Stimulated activated CD4-positive, alpha-beta T cell treated with anti-CD3 and anti-CD28 coated beads, Interleukin-12 subunit alpha, Interleukin-12 subunit beta, amount 100 ng/mL, for 48 hours (primary cell): ENCODE data around the gene COPZ1.
"Not testable (repeated sequence)": the region's sequence is repeated elsewhere in the genome, so short reads cannot be mapped to it uniquely, and the experiment has no call there.

Source experiments
- DNase-seq, 3 donors: peaks; one replicate each; pipeline ENCODE4 v3.0.0-alpha.2; 2020; ENCODE audit warnings: low read depth in 2 of 3, low spot score in 1 of 3

The COPZ1 gene

DNA sequence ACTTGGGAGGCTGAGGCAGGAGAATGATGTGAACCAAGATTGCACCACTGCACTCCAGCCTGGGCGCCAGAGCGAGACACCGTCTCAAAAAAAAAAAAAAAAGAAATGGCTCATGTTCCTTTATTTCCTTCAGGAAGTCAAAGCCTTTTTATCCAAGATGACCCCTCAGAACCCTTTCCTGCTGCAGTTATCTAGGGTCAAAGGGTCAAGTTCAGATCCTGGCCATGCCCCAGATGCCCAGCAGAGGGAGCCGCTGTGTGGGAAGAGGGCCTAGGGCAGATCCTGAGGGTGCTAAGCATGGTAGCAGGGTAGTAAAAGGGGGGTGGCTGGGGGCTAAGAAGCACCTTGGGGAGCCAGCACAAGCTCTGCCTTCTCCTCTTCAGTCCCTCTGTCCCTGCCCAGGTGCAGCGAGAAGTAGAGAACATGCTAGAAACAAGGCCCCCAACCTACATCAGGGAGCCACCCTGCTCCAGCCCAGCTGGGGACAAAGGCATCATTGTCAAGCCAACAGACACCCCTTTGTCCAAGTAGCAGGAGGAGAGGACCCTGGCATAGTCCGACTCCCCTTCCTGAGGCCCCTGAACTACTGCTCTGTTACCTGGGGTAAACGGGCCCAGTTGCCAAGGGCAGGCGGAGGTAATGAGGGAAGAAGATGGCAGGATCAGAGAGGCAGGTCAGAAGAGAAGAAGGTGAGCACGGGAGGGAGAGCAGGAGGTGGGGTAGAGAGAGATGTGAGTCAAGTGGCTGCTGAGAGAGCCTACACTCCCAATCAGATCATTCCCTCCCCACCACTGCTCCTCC is 30.6 kb upstream of the COPZ1 start:
- DNase-seq: peak in 2 of 3 donors; percentile 58 to 61

DNA sequence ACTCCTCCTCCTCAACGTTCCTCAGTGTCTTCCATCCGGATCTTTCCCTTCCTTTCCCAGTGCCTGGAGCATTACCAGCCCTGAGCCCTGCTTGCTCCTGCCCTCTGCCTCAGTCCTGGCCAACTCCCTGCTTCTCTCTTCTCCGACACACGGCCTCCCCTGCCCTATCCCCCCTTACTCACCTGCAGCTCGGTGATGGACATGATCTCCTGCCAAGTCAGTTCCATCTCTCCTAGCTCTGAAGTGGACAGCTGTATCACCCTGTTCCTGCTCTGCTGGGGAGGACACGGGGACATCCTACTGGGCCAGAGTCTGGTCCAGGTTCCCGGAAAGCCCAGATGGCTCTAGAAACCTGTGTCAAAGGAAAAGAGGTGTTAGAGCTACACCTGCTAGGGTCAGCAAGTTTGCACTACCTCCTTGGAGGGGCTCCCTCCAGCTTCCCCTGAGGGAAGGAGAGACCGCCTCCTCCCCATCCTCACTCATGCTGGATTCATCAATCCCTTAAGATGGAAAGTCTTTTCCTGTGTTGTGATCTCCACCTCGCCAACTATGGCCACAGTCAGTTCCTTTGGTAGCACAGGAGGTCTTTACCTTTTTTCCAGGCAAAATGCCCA is 29.9 kb upstream of the COPZ1 start:
- no peak for DNase-seq

DNA sequence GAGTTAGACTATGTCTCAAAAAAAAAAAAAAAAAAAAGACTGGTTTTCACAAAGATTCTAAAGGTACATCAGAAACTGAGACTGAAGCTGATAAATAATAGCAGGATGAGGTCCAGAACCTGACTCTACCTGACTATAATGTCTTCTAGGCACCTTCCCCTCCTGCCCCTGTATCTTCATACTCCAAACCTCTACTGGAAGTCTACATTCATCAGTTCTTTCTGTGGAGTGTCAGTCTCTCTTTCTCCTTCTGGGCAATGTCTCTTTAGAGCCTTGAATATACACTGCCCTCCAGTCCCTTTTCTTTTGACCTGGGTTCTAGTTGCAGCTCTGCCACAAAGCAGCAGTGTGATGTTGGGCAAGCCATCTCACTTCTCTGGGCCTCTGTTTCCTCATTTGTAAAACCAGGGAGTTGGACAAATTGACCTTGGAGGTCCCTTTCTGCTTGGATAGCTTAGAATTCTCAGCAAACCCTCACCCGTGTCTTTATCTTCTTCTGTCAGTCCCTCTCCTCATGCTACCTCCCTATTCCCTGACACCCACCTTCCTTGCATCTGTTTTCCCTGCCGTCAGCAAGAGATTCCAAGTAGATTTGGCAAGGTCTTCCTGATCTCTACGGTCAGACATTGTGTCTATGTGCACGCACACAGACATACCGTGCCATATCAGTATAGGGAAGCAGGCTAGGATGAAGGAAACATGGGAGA is 28.4 kb upstream of the COPZ1 start:
- DNase-seq: no peak

DNA sequence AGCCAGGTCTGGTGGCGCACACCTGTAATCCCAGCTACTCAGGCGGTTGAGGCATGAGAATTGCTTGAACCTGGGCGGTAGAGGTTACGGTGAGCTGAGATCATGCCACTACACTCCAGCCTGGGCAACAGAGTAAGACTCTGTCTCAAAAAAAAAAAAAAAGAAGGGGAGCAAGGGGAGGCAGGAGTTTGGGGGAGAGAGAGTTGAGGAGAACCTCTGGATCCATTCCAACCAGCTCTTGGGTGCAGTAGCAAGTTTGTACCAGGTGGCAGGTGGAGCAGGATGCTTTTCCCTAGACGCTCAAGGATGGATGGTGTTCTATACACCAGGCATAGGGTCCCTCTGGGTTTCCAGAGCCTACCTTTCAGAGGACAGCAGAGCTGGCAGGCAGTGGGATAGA is 26.0 kb upstream of the COPZ1 start:
- no peak for DNase-seq

DNA sequence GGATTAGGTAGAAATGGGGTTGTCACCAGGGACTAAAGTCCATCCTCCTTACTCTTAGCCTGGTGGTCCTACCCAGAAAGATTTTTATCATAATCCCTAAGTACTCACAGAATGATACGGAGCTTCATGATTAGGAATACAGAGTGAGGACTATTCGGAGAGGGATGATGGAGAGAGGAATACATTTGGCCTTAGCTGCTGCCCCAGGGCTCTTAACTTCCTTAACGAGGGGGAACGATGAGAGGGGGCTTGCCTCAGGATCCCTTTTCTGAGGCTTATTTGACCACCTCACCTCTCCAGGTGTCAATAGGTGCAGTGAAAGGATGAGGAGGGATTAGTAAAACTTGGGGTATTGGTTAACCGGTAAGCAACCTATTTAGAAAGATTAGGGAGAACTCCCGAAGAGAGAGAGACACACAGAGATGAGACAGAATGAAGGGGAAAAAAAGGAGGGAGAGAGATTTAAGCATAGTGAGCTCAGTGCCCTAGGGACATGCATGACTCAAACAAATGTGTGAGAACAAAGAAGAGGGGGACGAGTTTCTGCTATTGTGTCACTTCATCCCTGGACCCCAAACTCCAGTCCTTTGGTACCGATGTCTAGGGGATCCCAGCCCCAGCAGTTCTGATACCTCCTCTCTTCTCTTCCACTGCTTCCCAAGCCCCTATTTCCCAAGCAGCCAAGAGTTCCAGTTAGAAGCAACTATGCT is 25.3 kb upstream of the COPZ1 start:
- no peak for DNase-seq

DNA sequence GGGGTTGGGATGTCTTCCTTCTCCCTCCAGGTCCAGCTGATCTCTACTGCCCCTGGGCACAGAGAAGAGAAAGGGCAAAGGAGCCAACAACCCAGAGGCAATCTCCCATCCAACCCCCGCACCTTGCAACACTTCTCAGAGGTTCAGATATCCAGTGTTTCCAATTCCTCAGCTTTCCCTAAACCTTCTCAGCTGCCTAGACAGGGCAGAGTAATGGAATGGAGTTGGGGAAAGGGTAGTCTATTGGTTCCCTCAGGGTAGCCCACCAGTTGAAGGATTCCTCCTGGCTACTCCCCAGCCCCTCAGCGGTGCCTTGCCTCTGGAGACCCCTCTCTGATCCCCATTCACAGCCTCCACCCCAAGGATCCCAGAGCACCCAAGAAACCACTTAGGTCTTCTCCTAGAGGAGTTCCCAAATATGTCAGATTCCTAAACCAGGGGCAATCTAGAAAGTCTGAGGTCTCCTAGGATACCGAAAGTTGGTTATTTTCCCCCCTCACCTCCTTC is 24.7 kb upstream of the COPZ1 start:
- no peak for DNase-seq

DNA sequence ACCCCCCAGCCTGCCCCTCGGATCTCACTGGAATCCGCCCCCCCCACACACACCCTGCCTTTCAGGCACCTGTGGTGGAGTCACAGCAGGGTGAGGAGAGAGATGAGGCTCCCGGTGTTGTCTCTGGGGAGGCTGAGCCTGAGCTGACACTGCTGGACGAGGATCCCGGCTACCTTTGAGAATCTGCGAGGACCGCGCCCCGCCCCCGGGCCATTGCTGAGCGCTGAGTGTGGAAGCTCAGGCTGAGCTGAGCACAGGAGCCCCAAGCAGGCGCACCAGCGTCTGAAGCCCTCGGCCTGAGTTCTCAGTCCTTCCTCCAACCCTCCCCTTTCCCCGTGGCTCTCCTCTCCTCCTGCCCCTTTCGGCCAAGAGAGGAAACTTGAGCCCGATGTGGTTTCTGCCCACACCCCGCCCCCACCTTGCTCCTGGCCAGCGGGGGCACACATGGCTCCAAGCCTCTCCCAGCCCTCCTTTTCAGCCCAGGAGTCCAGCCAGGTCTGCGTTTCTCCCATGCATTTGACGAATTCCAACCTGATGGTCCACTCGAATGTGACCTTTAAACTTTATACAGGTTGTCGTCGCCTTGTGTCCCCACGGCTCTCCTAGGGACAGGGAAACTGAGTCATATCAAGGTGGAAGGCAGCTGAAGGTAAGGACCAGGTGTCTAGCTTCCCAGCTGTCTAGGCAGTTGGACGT is 24.1 kb upstream of the COPZ1 start, which contains the start of gene NFE2:
Gene NFE2, minus strand, starts transcription at position 284 of the 696 bp plus-strand sequence. CDS start 5,767 bp downstream, outside the sequence.
- DNase-seq: no peak

DNA sequence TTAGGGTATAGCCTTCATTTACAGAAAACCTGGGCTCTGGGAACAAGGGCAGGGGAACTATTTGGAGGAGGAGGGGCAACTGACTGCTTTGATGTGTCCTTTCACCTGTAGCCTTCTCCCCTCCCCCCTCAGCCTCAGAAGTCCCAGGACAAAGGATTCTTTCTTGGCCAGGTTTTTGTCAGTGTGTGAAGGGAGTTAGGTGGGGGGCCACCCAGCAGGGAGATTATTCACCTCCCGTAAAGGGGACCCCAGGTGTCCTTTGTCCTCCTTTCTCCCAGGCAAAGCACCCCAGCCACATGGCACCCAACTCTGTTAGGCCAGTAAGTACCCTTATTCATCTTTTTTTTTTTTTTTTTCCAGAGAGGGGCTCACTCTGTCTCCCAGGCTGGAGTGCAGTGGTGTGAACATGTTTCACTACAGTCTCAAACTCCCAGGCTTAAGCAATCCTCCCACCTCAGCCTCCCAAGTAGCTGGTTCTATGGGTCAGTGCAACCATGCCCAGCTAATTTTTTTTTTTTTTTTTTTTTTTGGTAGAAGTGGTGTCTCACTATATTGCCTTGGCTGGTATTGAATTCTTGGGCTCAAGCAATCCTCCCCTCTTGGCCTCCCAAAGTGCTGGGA is 23.4 kb upstream of the COPZ1 start:
- DNase-seq: no peak

DNA sequence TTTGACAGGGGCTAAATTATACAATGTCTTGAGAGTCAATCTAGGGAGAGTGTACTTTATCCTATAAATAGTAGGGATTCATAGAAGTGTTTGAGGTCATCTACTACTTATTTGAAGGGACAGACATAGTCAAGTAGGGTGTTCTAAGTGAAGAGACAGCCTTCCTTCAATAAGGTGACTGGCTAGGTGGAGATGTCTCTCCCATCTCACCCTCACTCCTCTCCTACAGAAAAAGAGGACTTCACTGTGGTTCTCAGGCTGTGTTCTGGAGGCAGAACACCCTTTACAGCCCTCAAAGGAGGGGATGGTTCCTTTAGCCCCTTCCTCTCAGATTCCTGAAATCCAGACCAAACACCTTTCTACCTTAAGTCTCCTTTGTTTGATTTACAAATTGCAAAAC is 21.3 kb upstream of the COPZ1 start:
- no peak for DNase-seq

DNA sequence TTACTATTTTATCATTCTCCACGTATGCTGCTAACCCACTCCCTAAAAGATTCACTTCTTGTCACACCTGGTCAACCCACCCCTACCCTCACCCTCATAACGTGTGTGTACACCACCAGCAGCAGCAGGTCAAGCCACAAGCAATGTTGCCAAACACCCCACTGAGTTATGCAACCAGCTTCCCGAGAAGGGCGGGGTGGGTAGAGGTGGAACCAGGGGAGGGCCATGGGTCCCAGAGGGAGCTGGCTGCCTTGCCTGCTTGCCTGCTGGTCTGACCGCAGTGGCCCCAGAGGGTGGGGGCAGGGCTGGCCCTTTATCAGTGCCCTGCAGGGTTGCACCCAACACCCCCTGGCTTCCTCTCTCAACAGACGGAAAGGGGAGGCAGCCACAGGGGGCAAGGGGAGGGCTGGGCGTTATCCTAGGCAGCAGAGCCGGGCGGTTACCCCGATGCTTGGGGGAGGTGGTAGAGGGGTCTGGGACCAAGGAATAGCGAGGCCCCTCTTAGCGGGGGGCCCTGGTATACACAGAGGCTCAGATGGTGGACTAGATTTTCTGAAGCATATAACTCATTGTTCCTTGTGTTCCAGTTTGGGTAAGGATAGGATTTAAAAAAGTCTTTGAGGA is 20.6 kb upstream of the COPZ1 start:
- DNase-seq: no peak

DNA sequence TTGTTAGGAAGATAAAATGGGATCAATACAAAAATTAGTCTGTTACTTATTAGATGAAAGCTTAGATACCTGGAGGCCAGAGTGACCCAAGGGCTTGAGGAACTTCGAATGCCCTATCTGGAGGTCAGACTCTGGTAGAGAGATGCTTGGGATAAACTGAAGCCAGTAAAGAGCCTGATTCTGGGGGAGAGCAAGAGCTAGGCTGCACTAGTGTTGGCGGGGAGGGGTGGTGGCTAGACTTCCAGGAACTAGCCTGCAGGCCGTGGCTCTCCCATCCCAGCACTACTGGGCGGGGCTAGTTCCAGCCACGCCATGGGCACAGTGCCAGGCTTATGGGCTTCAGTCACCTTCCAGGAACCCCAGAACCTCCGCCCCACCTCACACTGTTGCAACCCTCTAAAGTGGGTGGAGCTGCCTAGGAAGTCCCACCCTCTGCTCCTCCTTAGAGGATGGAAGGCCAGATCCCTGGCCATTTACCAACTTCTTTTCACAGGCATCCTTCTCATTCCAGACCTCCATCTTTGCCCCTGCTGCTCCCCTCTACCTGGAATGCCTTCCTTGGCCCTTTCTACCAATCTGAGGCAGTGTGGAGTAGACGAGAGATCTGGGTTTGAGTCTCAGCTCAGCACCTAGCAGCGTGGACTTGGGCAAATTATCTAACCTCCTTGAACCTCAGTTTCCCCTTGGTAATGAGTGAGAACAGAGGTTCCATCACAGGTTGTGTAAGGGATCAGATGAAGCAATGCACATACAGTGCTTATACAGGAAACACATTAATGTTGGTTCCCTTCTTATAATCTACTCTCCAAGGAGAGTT is 17.8 kb upstream of the COPZ1 start:
- no peak for DNase-seq

DNA sequence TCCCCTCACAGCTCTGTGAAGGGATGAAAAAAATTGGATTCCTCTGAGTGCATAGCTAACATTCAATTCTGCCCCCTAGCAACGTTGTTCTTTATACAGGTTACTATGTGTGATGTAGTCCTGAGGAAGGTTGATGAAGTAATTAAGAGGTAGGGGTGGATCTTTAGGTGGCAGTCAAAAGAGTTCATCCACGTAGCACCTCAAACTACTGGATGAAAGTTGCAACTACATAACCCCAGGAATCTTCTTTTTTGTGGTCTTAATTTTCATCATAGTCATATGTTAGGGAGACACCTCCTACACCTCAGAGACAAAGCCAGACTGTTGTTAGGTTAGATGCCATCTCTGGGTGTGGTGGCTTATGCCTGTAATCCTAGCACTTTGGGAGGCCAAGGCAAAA is 13.9 kb upstream of the COPZ1 start:
- DNase-seq: no peak

DNA sequence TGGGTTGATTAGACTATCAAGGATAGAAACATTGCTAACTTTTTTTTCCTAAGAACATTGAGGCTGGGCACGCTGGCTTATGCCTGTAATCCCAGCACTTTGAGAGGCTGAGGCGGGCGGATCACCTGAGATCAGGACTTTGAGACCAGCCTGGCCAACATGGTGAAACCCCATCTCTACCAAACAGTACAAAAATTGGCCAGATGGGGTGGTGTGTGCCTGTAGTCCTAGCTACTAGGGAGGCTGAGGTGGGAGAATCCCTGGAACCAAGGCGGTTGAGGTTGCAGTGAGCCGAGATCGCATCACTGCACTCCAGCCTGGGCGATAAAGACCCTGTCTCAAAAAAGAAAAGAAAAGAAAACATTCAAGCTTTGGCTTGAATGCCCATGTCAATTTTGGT is 12.6 kb upstream of the COPZ1 start:
- DNase-seq: not testable (repeated sequence)

DNA sequence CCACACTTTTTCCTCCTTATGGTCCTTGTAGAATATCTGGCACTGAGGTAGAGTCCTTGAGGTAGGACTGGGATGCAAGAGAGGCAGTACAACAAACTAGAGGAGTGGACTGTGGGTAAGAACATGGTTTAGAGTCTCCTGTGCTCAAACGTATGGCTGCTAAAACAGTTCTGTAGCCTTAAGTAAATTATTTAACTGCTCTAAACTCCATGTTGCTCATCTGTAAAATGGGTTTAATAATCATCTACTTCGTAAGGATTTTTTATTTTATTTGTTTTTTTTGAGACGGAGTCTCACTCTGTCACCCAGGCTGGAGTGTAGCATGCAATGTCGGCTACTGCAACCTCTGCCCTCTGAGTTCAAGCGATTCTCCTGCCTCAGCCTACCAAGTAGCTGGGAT is 3.6 kb upstream of the COPZ1 start:
- DNase-seq: no peak

DNA sequence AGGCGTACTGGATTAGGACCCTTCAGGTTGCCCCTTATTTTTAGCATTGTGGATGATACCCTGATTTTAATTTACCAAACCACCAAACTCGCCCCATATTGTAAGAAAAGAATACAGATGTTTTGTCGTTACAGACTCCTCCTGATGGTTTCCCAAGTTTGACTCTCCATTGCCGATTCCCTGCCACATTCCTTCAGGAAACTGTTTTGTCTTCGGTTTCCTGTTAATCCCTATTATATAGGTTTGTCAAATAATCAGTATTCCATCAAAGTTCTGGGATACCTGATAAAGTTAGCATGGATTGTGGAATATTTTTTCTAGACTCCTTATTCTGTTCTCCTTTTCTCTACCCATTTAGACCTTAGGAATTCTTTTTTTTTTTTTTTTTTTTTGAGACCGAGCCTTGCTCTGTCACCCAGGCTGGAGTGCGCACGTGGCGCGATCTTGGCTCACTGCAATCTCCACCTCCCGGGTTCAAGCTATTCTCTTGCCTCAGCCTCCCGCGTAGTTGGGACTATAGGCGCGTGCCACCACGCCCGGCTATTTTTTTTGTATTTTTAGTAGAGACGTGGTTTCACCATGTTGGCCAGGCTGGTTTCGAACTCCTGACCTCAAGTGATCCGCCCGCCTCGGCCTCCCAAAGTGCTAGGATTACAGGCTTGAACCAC is 645 bp downstream of the COPZ1 start:
- not testable (repeated sequence) for DNase-seq

DNA sequence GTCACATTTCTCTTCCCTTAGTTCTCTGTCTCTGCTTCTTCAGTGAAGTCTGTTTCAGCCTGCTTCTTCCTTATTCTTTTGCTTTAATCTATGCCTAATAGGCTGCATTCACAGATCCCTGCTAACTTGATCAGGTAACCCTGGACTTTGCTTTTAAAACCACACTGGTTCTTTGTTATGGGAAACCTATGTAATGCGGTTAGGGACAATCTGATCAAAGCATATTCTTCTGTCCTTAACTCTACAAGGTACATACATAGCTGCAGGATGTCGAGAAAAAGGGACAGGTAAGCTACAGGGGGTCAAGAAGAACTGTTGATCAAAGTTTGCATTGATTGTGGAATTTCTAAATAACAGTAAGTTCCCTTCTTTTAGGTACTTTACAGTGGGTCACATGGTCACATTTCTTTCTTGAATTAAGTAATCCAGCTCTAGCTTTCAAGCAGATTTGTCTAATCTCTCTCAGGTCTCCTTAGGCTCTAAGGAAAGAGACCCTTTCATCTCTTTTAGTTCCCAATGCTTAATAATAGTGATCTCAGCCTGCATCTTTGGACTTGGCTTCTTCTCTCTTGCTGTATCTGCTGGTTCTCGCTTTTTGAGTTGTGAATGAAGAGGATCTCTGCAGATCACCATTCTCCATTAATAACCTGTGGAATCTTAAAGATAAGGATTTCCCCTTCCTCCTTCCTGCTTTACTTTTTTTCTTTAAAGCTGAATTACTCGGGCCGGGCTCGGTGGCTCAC is 3.8 kb downstream of the COPZ1 start:
- DNase-seq: no peak

DNA sequence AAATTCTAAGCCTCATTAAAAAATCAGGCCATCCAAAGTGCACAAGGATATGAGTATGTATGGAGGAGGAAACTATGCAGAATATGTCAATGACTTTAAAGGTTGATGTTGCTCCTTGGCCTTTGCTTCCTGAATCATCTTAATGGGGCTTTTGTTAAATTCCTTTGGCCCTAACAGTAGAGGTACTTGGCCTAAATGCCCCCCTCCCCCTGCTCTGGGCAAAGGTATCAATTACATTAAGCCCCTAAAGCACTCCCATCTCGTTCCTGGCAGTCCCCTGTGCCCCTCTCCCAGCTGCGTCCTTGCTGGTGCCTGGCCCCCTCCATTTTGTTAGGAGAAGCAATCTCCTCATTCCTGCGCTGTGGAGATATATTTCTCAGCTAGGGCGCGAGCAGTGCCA is 4.8 kb downstream of the COPZ1 start:
- no peak for DNase-seq

DNA sequence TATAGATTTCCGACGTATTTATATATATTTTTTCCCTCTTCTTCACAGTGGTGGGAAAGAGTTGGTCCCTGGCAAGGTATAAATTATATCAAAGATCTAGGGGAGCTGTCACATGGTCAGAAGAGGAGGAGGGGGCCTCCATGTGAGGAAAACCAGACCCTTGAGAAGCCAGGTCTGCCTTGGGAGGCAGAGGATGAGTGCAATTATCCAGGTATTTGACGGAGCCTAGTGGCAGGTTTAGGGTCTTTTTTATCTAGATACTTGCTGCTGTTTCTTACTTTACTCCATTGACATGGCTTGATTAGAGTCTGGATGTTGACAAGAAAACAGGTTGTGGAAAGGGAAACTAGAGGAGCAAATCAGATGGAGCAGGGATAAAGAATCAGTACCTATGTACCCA is 5.5 kb downstream of the COPZ1 start:
- DNase-seq: no peak
